Activated B cell treated with CpG ODN at 0.5 μM for 24 hours (primary cell): ENCODE results near the gene MCCC2. TPM values are rescaled to one million over a fixed set of nuclear protein-coding genes. Genes with fewer than 3 reads are reported as not detected.
"Not testable (repeated sequence)": the region's sequence is repeated elsewhere in the genome, so short reads cannot be mapped to it uniquely, and the experiment has no call there.

Experiments
- ATAC-seq: fragments of 200-7000 bp; cut with Tn5 transposase; one replicate; pipeline ENCODE4 v1.10.0; 2021; ENCODE audit warnings: low read depth, mild to moderate bottlenecking, moderate library complexity
- CTCF ChIA-PET: fragments of 350-600 bp; sonication (Branson Sonifier 250); formaldehyde crosslinking; loops from one replicate; lab custom pipeline; 2021; ENCODE audit warnings: antibody characterized with exemption; lab: Charles Lee
- POLR2A ChIA-PET: fragments of 350-600 bp; sonication (Branson Sonifier 250); formaldehyde crosslinking; loops from one replicate; lab custom pipeline; 2021; ENCODE audit warnings: antibody characterized with exemption; lab: Charles Lee
- DNase-seq: peaks from one replicate; pipeline ENCODE4 v3.0.0; 2022
- H3K27ac Mint-ChIP-seq: one replicate; pipeline ENCODE4 v1.8.0; 2020; ENCODE audit warnings: mixed read lengths
- H3K27me3 Mint-ChIP-seq: one replicate; pipeline ENCODE4 v1.8.0; 2021; ENCODE audit warnings: mixed read lengths
- H3K36me3 Mint-ChIP-seq: one replicate; pipeline ENCODE4 v1.8.0; 2021; ENCODE audit warnings: low read depth, mixed read lengths
- H3K4me1 Mint-ChIP-seq: one replicate; pipeline ENCODE4 v1.8.0; 2021; ENCODE audit warnings: mixed read lengths
- H3K4me3 Mint-ChIP-seq: one replicate; pipeline ENCODE4 v1.8.0; 2020; ENCODE audit warnings: mild to moderate bottlenecking, mixed read lengths
- H3K9me3 Mint-ChIP-seq: one replicate; pipeline ENCODE4 v1.8.0; 2020; ENCODE audit warnings: mixed read lengths
- intact Hi-C: fragments of 100-400 bp; cut with micrococcal nuclease; formaldehyde crosslinking; loops from one replicate; pipeline ENCODE4 v1.15.1; 2024
- total RNA-seq: library from RNA; stranded (reverse); gene quantifications from 2 replicates; pipeline ENCODE4 v1.2.3, GENCODE V29; 2022
- TF ChIP-seq, protein P1 (sequence below): fragments of 200-600 bp; IDR thresholded peaks from one replicate; pipeline ENCODE4 v1.8.0; 2022; ENCODE audit warnings: antibody characterized with exemption, mild to moderate bottlenecking

The MCCC2 gene
- total RNA-seq, 1 donor from 2014 or later, result 70.4 TPM

DNA sequence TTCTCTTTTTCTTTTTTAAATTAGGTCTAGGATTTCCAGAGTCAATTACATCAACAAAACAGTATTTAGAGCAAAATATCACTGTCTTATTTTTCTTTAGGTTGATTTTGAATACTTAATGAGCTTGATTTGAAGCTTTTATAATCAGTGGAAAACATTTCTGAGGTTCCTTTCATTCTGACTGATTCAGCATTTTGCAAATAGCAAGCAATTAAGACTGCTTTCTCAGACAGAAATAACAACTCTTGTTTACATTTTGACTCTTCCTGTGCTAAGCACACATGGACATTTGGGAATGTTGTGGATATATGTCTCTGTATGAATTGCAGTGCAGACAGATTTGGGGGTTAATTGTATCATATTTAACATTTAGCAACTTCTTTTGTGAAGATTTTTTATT, 22.2 kb upstream of the MCCC2 start:
- Mint-ChIP-seq H3K4me1 (no peaks in the 10 kb centered on the region), H3K4me3 (no peak overlapping the region), H3K27ac (no peak overlapping the region), H3K27me3 (no peaks in the 10 kb centered on the region), H3K9me3 (no peaks in the 10 kb centered on the region), H3K36me3 (peaks cover 55% of the 10 kb centered on the region)
- ATAC-seq (no peak), DNase-seq (no peak)
- intact Hi-C loops, result no loop called here
- POLR2A ChIA-PET, result no interaction called here
- TF ChIP-seq, protein P1, sequence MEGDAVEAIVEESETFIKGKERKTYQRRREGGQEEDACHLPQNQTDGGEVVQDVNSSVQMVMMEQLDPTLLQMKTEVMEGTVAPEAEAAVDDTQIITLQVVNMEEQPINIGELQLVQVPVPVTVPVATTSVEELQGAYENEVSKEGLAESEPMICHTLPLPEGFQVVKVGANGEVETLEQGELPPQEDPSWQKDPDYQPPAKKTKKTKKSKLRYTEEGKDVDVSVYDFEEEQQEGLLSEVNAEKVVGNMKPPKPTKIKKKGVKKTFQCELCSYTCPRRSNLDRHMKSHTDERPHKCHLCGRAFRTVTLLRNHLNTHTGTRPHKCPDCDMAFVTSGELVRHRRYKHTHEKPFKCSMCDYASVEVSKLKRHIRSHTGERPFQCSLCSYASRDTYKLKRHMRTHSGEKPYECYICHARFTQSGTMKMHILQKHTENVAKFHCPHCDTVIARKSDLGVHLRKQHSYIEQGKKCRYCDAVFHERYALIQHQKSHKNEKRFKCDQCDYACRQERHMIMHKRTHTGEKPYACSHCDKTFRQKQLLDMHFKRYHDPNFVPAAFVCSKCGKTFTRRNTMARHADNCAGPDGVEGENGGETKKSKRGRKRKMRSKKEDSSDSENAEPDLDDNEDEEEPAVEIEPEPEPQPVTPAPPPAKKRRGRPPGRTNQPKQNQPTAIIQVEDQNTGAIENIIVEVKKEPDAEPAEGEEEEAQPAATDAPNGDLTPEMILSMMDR, result no peak
- CTCF ChIA-PET, result no interaction called here

DNA sequence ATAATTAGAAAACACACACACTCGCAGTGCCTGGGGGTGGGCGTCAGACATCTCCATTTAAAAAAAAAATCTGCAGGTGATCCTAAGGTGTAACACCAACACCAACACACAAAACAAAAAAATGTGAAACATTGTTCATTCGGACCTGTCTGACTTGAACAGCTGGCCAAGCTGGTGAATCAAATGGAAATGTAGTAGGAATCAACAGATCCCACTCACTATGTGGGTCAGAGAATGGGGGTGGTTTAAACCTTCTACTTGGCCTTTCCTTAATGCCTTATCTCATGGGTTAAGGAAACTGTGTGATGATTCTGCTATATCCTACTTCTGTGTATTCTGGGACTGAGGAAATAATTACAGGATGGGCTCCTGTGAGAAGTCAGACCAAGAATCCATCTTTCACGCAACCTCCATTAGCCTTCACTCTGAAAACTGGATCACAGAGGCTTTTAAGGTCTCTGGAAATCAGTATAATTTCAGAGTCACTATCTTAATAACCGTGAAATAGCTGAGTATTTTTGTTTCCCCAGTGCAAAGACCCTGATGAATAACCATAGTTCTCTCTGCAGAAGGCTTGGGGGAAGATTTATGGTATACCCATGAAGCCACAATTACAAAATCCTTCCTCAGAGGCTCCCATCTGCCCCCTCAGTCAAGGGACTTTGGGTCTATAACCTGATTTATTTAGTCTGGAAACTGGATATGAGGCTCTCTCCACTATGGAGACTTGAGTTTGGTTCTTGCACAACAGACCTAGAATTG, 17.2 kb upstream of the MCCC2 start:
- DNase-seq, result no peak
- Mint-ChIP-seq H3K27me3 (no peaks in the 10 kb centered on the region), H3K4me3 (no peak overlapping the region), H3K4me1 (no peaks in the 10 kb centered on the region), H3K9me3 (no peaks in the 10 kb centered on the region), H3K36me3 (peaks cover 28% of the 10 kb centered on the region), H3K27ac (no peak overlapping the region)
- ChIA-PET POLR2A (no interaction called here), CTCF (no interaction called here)
- intact Hi-C loops, result no loop called here
- TF ChIP-seq, protein P1, result no peak
- no peak for ATAC-seq

DNA sequence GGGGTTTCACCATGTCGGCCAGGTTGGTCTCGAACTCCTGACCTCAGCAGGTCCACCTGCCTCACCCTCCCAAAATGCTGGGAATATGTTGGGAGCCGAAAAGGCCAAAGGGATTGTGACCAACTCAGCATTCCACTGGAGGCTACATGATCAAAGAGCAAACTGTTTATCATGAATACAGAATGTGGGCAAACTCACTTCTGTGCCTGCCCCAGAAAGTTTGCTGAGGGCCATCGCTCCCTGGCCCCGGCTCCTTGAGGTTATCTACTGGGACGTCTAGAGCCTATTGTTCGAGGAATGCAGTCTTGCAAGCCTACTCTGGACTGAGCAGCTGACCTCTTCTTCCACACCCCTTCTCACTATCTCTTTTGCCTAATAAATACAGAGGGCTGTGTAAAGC, 15.3 kb upstream of the MCCC2 start:
- H3K27me3 Mint-ChIP-seq, H3K27ac Mint-ChIP-seq, ATAC-seq, intact Hi-C loops, CTCF ChIA-PET, H3K4me3 Mint-ChIP-seq, H3K9me3 Mint-ChIP-seq, DNase-seq, H3K4me1 Mint-ChIP-seq: not testable (repeated sequence)
- POLR2A ChIA-PET, result interaction anchor here (0.8 kb wide), 1 partner anchor 15 kb away, joined by 3 read pairs; the partner anchor contains the start of gene MCCC2
- H3K36me3 Mint-ChIP-seq, result peaks cover 16% of the 10 kb centered on the region

DNA sequence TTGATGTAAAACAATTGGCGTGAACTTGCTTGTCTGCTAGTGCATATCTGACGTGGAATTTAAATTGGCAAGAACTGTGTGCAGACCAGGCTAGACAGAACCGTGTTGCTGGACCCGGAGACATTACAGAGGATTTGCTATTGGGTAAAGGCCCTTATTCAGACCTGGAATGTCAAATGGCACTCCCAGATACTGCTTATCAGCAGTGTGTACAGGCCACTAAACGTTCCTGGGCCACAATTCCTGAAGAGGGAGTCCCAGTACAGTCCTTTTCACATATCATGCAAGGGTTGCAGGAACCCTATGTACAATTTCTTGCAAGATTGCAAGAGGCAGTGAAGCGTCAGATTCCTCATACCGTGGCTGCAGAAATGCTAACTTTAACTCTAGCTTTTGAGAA, 13.5 kb upstream of the MCCC2 start:
- Mint-ChIP-seq H3K36me3 (peaks cover 15% of the 10 kb centered on the region), H3K4me3 (no peak overlapping the region), H3K27ac (no peak overlapping the region), H3K9me3 (peaks cover 3% of the 10 kb centered on the region), H3K4me1 (peaks cover 3% of the 10 kb centered on the region), H3K27me3 (no peaks in the 10 kb centered on the region)
- DNase-seq (no peak), ATAC-seq (no peak)
- POLR2A ChIA-PET, result no interaction called here
- intact Hi-C loops, result no loop called here
- CTCF ChIA-PET, result no interaction called here
- TF ChIP-seq, protein P1, result no peak

DNA sequence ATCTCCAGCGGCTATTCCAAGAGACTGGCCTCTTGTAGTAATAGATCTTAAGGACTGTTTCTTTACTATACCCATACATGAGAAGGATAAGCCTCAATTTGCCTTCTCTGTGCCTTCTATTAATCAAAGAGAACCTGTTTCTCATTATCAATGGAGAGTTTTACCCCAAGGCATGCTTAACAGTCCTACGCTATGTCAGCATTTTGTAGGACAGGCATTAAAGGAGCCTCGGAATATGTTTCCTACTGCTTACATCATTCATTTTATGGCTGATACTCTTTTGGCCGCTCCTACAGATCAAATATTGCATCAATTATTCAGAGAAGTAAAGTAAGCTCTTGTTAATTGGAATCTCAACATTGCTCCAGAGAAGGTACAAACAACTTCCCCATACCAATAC, 11.6 kb upstream of the MCCC2 start:
- POLR2A ChIA-PET, DNase-seq, intact Hi-C loops, H3K4me1 Mint-ChIP-seq, H3K27ac Mint-ChIP-seq, H3K4me3 Mint-ChIP-seq, H3K27me3 Mint-ChIP-seq, H3K9me3 Mint-ChIP-seq, ATAC-seq, CTCF ChIA-PET: not testable (repeated sequence)
- H3K36me3 Mint-ChIP-seq, result peaks cover 15% of the 10 kb centered on the region

DNA sequence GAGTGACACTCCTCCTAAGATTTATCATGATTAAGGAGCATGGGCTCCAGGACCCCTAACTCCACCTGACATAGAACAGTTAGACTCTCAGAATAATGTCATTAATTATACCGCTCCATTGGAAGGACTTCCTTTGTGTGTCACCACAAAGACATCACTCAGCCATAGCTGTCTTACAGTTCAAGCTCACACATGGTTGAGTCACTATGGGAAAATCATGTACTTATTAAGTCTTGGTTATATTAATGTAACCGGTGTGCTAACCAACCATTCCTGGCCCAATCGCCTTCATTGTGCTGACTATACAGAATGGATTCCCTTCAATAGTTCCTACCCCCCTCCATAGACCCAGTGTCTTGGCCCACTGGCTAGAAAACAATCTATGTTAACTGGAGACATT, 10.9 kb upstream of the MCCC2 start:
- TF ChIP-seq, protein P1, result no peak
- intact Hi-C loops, result no loop called here
- CTCF ChIA-PET, result no interaction called here
- Mint-ChIP-seq H3K36me3 (peaks cover 15% of the 10 kb centered on the region), H3K4me3 (no peak overlapping the region), H3K27ac (no peak overlapping the region), H3K9me3 (peaks cover 3% of the 10 kb centered on the region), H3K27me3 (no peaks in the 10 kb centered on the region), H3K4me1 (peaks cover 3% of the 10 kb centered on the region)
- DNase-seq (no peak), ATAC-seq (no peak)
- POLR2A ChIA-PET, result no interaction called here

DNA sequence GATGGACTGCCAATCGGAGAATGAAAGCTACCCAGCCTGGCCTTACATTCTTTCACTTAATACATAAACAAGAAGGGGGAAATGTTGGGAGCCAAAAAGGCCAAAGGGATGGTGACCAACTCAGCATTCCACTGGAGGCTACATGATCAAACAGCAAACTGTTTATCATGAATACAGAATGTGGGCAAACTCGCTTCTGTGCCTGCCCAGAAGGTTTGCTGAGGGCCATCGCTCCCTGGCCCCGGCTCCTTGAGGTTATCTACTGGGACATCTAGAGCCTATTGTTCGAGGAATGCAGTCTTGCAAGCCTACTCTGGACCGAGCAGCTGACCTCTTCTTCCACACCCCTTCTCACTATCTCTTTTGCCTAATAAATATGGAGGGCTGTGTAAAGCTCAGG, 9.3 kb upstream of the MCCC2 start:
- H3K9me3 Mint-ChIP-seq, CTCF ChIA-PET, H3K4me1 Mint-ChIP-seq, POLR2A ChIA-PET, intact Hi-C loops, H3K27me3 Mint-ChIP-seq, H3K27ac Mint-ChIP-seq, ATAC-seq, DNase-seq, H3K4me3 Mint-ChIP-seq: not testable (repeated sequence)
- H3K36me3 Mint-ChIP-seq, result peaks cover 15% of the 10 kb centered on the region
